HG03039 (cell line): Measurements from ENCODE around the gene NOS2.

Experiments
- ATAC-seq: cut with Tn5 transposase; IDR thresholded peaks from one replicate; pipeline ENCODE4 v1.9.1; 2021; ENCODE audit warnings: mild to moderate bottlenecking, moderate library complexity; ENCODE audit not compliant: unreplicated experiment

NOS2 gene

GRCh38 chr17:27821318-27821717 is 21.0 kb upstream of the NOS2 start:
- no peak for ATAC-seq

- ATAC-seq: no peak
Measured at GRCh38 chr17:27819145-27819544, 18.8 kb upstream of the NOS2 start.

GRCh38 chr17:27818401-27819105 is 18.2 kb upstream of the NOS2 start:
- no peak for ATAC-seq

GRCh38 chr17:27817731-27818130 is 17.4 kb upstream of the NOS2 start:
- no peak for ATAC-seq

GRCh38 chr17:27816946-27817345 is 16.6 kb upstream of the NOS2 start:
- ATAC-seq: no peak

GRCh38 chr17:27811961-27812360 is 11.6 kb upstream of the NOS2 start:
- ATAC-seq: no peak

GRCh38 chr17:27810902-27811557 is 10.7 kb upstream of the NOS2 start:
- ATAC-seq: no peak

GRCh38 chr17:27810211-27810901 is 10.0 kb upstream of the NOS2 start:
- ATAC-seq: peak; percentile 42

- ATAC-seq: no peak
Measured at GRCh38 chr17:27809555-27809954, 9.2 kb upstream of the NOS2 start.

GRCh38 chr17:27808628-27809027 is 8.3 kb upstream of the NOS2 start:
- ATAC-seq: no peak

GRCh38 chr17:27807567-27808470 is 7.5 kb upstream of the NOS2 start:
- peak; percentile 55 for ATAC-seq

- peak; percentile 37 for ATAC-seq
Measured at GRCh38 chr17:27805520-27806146, 5.3 kb upstream of the NOS2 start.

GRCh38 chr17:27804113-27804512 is 3.8 kb upstream of the NOS2 start:
- no peak for ATAC-seq

- no peak for ATAC-seq
Measured at GRCh38 chr17:27802962-27803680, 2.8 kb upstream of the NOS2 start.

- ATAC-seq: no peak
Measured at GRCh38 chr17:27802033-27802432, 1.7 kb upstream of the NOS2 start.

- ATAC-seq: no peak
Measured at GRCh38 chr17:27798376-27798775, 2.0 kb downstream of the NOS2 start.

GRCh38 chr17:27797390-27798091 is 2.8 kb downstream of the NOS2 start:
- ATAC-seq: no peak

- ATAC-seq: no peak
Measured at GRCh38 chr17:27793906-27794569, 6.3 kb downstream of the NOS2 start.
